SH-SY5Y (cell line): ENCODE data around the gene ZNF414.

Experiments used
- GATA2 ChIP-seq: IDR thresholded peaks from 2 replicates; pipeline ENCODE4 v1.6.1; 2011; ENCODE audit warnings: mild to moderate bottlenecking, low read depth, low read length
- GATA3 ChIP-seq: IDR thresholded peaks from 2 replicates; pipeline ENCODE4 v1.6.1; 2011; ENCODE audit warnings: low read depth, mild to moderate bottlenecking, low read length, moderate library complexity

- TF ChIP-seq GATA2 (no peak), GATA3 (no peak)
These were observed 25.7 kb upstream of the ZNF414 start for GRCh38 chr19:8539621-8540149.
